Activated B cell treated with CpG ODN at 0.5 μM for 24 hours (primary cell): ENCODE measurements around the gene TINCR. TPM values are rescaled to one million over a fixed set of nuclear protein-coding genes. Genes with fewer than 3 reads are reported as not detected.

Experiments used
- ATAC-seq: fragments of 200-7000 bp; cut with Tn5 transposase; one replicate; pipeline ENCODE4 v1.10.0; 2021; ENCODE audit warnings: low read depth, mild to moderate bottlenecking, moderate library complexity
- CTCF ChIA-PET: fragments of 350-600 bp; sonication (Branson Sonifier 250); formaldehyde crosslinking; loops from one replicate; lab custom pipeline; 2021; ENCODE audit warnings: antibody characterized with exemption; lab: Charles Lee
- POLR2A ChIA-PET: fragments of 350-600 bp; sonication (Branson Sonifier 250); formaldehyde crosslinking; loops from one replicate; lab custom pipeline; 2021; ENCODE audit warnings: antibody characterized with exemption; lab: Charles Lee
- DNase-seq: peaks from one replicate; pipeline ENCODE4 v3.0.0; 2022
- H3K27ac Mint-ChIP-seq: one replicate; pipeline ENCODE4 v1.8.0; 2020; ENCODE audit warnings: mixed read lengths
- H3K27me3 Mint-ChIP-seq: one replicate; pipeline ENCODE4 v1.8.0; 2021; ENCODE audit warnings: mixed read lengths
- H3K36me3 Mint-ChIP-seq: one replicate; pipeline ENCODE4 v1.8.0; 2021; ENCODE audit warnings: low read depth, mixed read lengths
- H3K4me1 Mint-ChIP-seq: one replicate; pipeline ENCODE4 v1.8.0; 2021; ENCODE audit warnings: mixed read lengths
- H3K4me3 Mint-ChIP-seq: one replicate; pipeline ENCODE4 v1.8.0; 2020; ENCODE audit warnings: mild to moderate bottlenecking, mixed read lengths
- H3K9me3 Mint-ChIP-seq: one replicate; pipeline ENCODE4 v1.8.0; 2020; ENCODE audit warnings: mixed read lengths
- intact Hi-C: fragments of 100-400 bp; cut with micrococcal nuclease; formaldehyde crosslinking; loops from one replicate; pipeline ENCODE4 v1.15.1; 2024
- total RNA-seq: library from RNA; stranded (reverse); gene quantifications from 2 replicates; pipeline ENCODE4 v1.2.3, GENCODE V29; 2022
- TF ChIP-seq, protein P1 (sequence below): fragments of 200-600 bp; IDR thresholded peaks from one replicate; pipeline ENCODE4 v1.8.0; 2022; ENCODE audit warnings: antibody characterized with exemption, mild to moderate bottlenecking

The TINCR gene
- total RNA-seq, 1 donor from 2014 or later, result 1.00 TPM

DNA sequence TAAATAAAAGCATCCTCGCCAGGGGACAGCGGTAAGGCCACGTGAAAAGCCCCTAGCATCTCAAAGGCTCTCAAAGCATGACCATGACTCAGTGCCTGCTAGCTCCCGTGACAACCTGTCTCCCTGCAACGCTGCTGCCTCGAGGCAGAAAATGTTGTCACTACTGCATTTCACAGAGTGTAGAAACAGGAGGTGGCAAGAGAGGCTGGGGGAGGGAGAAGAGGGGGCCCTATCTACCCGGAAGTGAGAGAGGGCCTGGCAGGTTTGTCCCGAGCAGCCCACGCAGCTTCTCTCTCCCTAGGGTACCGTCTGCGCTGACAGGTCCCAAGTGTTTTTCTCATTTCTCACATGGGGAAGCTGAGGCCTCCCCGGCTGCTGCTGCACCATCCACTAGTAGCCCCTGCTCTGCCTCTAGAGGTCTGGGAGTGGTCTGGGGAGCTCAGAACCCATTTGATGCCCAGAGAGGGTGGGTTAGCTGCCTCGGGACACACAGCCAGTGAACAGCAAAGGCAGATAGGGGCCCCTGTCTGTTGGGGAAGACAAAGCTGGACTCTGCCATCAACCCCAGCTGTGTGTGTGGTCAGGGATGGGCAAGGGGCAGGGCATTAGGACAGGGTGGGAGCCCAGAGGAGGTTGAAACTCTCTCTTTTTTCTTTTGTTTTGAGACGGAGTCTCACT is 3.7 kb downstream of the TINCR start:
- POLR2A ChIA-PET, result interaction anchor here (0.5 kb wide), 1 partner anchor 1322 kb away, joined by 3 read pairs; no protein-coding TSS in a partner anchor
- CTCF ChIA-PET, result no interaction called here
- no peak for DNase-seq
- intact Hi-C loops, result no loop called here
- Mint-ChIP-seq H3K9me3 (peaks cover 8% of the 10 kb centered on the region), H3K4me1 (no peaks in the 10 kb centered on the region), H3K27ac (no peak overlapping the region), H3K36me3 (no peaks in the 10 kb centered on the region), H3K27me3 (peaks cover 19% of the 10 kb centered on the region), H3K4me3 (no peak overlapping the region)
- TF ChIP-seq, protein P1, sequence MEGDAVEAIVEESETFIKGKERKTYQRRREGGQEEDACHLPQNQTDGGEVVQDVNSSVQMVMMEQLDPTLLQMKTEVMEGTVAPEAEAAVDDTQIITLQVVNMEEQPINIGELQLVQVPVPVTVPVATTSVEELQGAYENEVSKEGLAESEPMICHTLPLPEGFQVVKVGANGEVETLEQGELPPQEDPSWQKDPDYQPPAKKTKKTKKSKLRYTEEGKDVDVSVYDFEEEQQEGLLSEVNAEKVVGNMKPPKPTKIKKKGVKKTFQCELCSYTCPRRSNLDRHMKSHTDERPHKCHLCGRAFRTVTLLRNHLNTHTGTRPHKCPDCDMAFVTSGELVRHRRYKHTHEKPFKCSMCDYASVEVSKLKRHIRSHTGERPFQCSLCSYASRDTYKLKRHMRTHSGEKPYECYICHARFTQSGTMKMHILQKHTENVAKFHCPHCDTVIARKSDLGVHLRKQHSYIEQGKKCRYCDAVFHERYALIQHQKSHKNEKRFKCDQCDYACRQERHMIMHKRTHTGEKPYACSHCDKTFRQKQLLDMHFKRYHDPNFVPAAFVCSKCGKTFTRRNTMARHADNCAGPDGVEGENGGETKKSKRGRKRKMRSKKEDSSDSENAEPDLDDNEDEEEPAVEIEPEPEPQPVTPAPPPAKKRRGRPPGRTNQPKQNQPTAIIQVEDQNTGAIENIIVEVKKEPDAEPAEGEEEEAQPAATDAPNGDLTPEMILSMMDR, result no peak
- no peak for ATAC-seq

DNA sequence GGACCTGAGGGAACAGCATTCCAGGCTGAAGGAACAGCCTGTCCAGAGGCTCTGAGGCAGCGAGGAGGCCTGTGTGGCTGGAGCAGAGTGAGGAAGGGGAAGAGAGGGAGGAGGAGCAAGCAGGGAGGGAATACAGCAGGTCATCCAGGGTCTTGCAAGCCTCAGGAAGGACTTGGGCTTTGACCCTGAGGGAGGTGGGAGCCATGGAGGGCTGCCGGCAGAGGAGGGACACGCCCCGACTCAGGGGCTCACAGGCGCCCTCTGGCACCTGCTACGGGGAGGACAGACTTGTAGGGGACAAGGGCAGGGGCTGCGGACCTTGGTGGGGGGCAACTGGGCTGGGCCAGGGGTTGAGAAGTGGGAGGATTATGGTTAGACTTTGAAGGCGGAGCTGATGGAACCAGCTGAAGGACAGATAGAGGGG is 4.7 kb downstream of the TINCR start:
- ATAC-seq, result no peak
- intact Hi-C loops, result no loop called here
- Mint-ChIP-seq H3K27ac (no peak overlapping the region), H3K4me3 (no peak overlapping the region), H3K27me3 (peaks cover 24% of the 10 kb centered on the region), H3K4me1 (no peaks in the 10 kb centered on the region), H3K36me3 (no peaks in the 10 kb centered on the region), H3K9me3 (peaks cover 12% of the 10 kb centered on the region)
- ChIA-PET CTCF (no interaction called here), POLR2A (no interaction called here)
- DNase-seq, result no peak
- TF ChIP-seq, protein P1, result no peak

DNA sequence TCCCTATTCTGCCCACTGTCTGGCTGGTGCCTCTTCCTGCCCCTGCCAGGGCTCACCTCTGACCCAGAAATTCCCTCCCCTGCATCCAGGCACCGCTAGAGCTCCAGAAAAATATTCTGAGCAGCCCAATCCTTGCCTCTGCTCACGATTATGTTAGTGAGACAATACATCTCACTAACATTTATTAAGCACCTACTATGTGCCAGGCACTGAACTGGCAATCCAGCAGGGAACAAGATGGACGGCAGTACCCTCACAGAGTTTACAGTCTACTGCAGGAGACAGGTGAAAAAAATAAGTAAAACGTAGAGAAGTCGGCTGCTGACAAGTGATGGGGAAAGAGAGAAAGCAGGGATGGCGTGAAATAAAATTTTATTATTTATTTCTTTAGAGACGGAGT is 5.5 kb downstream of the TINCR start:
- no peak overlapping the region for H3K27ac Mint-ChIP-seq
- intact Hi-C loops, result no loop called here
- ChIA-PET POLR2A (no interaction called here), CTCF (no interaction called here)
- H3K36me3 Mint-ChIP-seq, result no peaks in the 10 kb centered on the region
- peaks cover 24% of the 10 kb centered on the region for H3K27me3 Mint-ChIP-seq
- ATAC-seq (no peak), DNase-seq (no peak)
- TF ChIP-seq, protein P1, result no peak
- peaks cover 12% of the 10 kb centered on the region for H3K9me3 Mint-ChIP-seq
- H3K4me3 Mint-ChIP-seq, result no peak overlapping the region
- H3K4me1 Mint-ChIP-seq, result no peaks in the 10 kb centered on the region

DNA sequence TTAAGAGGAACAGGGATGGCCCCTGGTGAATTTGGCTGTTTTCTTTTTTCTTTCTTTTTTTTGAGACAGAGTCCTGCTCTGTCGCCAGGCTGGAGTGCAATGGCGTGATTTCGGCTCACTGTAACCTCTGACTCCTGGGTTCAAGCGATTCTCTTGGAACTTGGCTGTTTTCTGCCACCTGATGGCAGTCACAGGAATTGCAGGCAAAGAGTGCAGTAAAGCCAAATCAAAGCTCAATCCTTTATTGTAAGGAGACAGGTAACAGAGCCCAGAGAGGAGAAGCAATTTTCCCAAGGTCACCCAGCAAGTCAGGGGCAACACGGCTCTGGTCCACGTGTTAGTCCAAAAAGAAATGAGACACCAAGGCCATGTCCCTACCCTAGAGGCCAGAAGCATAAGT is 6.2 kb downstream of the TINCR start:
- Mint-ChIP-seq H3K4me1 (no peaks in the 10 kb centered on the region), H3K27ac (no peak overlapping the region), H3K27me3 (peaks cover 24% of the 10 kb centered on the region), H3K36me3 (no peaks in the 10 kb centered on the region), H3K4me3 (no peak overlapping the region), H3K9me3 (peaks cover 12% of the 10 kb centered on the region)
- ChIA-PET POLR2A (no interaction called here), CTCF (no interaction called here)
- DNase-seq (no peak), ATAC-seq (no peak)
- intact Hi-C loops, result no loop called here
- TF ChIP-seq, protein P1, result no peak

DNA sequence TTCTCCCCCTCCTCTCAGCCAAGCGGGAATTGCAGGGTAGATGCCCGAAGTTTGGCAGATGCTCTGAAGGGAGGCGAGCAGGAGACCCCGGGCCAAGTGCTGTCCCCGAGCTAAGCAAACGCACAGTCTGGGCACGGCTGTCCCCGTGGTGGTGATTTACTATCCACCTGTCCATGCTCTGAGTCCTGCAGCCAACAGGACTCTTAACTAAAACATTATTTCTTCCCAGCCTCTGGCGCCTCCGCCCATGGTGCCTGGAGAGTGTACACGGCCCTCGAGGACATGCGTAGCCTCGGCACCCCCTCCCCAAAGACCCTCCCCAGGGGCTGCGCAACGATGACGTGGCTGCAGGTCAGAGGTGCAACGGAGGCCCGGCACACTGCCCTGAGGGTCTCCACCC is 7.6 kb downstream of the TINCR start:
- Mint-ChIP-seq H3K9me3 (peaks cover 12% of the 10 kb centered on the region), H3K4me3 (no peak overlapping the region), H3K27ac (no peak overlapping the region), H3K36me3 (no peaks in the 10 kb centered on the region), H3K4me1 (no peaks in the 10 kb centered on the region), H3K27me3 (peaks cover 24% of the 10 kb centered on the region)
- POLR2A ChIA-PET, result no interaction called here
- ATAC-seq (no peak), DNase-seq (no peak)
- CTCF ChIA-PET, result no interaction called here
- intact Hi-C loops, result no loop called here
- TF ChIP-seq, protein P1, result no peak
